Gastroesophageal sphincter (tissue), 3 donors: ENCODE results near the gene HOXD8.
A peak's percentile ranks its signal among the peaks of the same experiment; 100 is the strongest.

Experiments
- POLR2A ChIP-seq, 2 donors: fragments of 450-650 bp; IDR thresholded peaks; one replicate each; pipeline ENCODE4 v1.6.1; 2017; ENCODE audit warnings: antibody characterized with exemption in 2 of 2, mild to moderate bottlenecking in 2 of 2, moderate library complexity in 1 of 2
- POLR2AphosphoS5 ChIP-seq: sonication (generic); formaldehyde crosslinking; IDR thresholded peaks from one replicate; pipeline ENCODE4 v1.6.1; 2017; ENCODE audit warnings: antibody characterized with exemption
- TF ChIP-seq, protein P1 (sequence below), 4 experiments: fragments of 200-600 bp in 2 of 4; fragments of 450-650 bp in 2 of 4; sonication (generic) in 1 of 4; IDR thresholded peaks; one replicate each; pipeline ENCODE4 v1.5.1; 2017 to 2019; ENCODE audit warnings: antibody characterized with exemption in 4 of 4, mild to moderate bottlenecking in 2 of 4, moderate library complexity in 2 of 4

DNA sequence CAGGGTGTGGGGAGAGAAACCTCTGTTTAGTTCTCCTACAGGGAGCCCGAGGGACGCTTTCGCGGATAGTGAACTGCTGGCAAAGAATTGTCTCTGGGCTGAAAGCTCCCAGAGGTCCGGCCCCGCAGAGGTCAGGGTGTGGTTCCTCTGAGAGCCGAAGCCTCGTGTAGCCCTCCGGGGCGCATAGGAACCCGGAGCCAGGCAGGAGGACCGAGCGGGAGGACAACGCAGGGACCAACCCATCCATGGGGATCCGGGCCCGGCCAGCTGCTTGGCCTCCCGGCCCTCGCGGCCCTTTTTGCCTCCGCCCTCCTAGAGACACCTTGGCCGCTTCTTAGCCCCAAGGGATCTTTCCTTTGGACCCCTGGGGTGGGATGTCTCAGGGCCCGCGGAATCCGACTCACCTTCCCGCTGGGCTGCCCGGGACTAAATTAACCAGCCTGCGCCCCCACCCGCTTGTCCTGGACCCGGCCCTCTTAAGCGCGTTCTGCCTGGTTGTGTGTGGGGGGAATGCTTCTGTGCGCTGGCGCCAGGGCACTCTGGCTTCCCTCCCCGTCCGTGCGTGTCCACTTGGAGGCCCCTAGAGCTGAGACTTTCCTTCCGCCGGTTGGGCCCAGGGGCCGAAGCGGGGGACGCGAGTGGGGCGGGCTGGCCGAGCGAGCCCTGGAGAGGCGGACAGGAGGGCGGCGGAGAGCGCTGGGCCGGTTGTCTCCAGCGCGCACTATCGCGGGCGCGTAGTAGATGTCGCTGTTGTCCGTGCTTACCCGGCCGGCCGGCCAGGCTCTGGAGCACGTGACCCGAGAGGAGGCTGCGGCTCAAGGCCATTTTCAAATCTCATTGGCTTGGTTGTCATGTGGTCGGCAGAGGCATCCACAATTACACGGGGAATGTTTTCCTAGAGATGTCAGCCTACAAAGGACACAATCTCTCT is 13.4 kb upstream of the HOXD8 start, which contains the start of gene HOXD10:
- TF ChIP-seq, protein P1, sequence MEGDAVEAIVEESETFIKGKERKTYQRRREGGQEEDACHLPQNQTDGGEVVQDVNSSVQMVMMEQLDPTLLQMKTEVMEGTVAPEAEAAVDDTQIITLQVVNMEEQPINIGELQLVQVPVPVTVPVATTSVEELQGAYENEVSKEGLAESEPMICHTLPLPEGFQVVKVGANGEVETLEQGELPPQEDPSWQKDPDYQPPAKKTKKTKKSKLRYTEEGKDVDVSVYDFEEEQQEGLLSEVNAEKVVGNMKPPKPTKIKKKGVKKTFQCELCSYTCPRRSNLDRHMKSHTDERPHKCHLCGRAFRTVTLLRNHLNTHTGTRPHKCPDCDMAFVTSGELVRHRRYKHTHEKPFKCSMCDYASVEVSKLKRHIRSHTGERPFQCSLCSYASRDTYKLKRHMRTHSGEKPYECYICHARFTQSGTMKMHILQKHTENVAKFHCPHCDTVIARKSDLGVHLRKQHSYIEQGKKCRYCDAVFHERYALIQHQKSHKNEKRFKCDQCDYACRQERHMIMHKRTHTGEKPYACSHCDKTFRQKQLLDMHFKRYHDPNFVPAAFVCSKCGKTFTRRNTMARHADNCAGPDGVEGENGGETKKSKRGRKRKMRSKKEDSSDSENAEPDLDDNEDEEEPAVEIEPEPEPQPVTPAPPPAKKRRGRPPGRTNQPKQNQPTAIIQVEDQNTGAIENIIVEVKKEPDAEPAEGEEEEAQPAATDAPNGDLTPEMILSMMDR (IDR thresholded peaks at IDR 0.05), result peak in 1 of 4 experiments; percentile 19
- TF ChIP-seq POLR2AphosphoS5, result no peak
- TF ChIP-seq POLR2A (IDR thresholded peaks at IDR 0.05), result no peak
